CD4-positive, alpha-beta T cell treated with Interleukin-21 for 1 hour (primary cell): Measurements from ENCODE around the gene ANKRD63.
A peak's percentile ranks its signal among the peaks of the same experiment; 100 is the strongest.

ENCODE experiments used
- DNase-seq: peaks from one replicate; pipeline ENCODE4 v3.0.0-alpha.2; 2020

Gene ANKRD63

GRCh38 chr15:40239693-40240618 lies 42.9 kb downstream of the ANKRD63 start:
- DNase-seq: no peak

GRCh38 chr15:40239404-40239692 lies 43.5 kb downstream of the ANKRD63 start:
- DNase-seq: no peak

- peak; percentile 17 for DNase-seq
These were observed 44.1 kb downstream of the ANKRD63 start, which contains the start of gene PAK6 for GRCh38 chr15:40238532-40239403. TSS of gene PAK6 (plus strand) at chr15:40239063. CDS start at chr15:40264786, 25,723 bp downstream.

GRCh38 chr15:40235201-40235885 lies 47.5 kb downstream of the ANKRD63 start:
- DNase-seq: no peak

GRCh38 chr15:40234783-40235182 lies 48.1 kb downstream of the ANKRD63 start:
- no peak for DNase-seq

- no peak for DNase-seq
These were observed 48.9 kb downstream of the ANKRD63 start for GRCh38 chr15:40233727-40234577.

GRCh38 chr15:40232625-40233070 lies 50.2 kb downstream of the ANKRD63 start:
- DNase-seq: no peak
